GM19463 (cell line): Measurements from ENCODE around the gene POU3F3.

Experiments
- ATAC-seq: cut with Tn5 transposase; IDR thresholded peaks from one replicate; pipeline ENCODE4 v1.9.1; 2021; ENCODE audit warnings: mild to moderate bottlenecking, moderate library complexity; ENCODE audit not compliant: unreplicated experiment

Gene POU3F3

DNA sequence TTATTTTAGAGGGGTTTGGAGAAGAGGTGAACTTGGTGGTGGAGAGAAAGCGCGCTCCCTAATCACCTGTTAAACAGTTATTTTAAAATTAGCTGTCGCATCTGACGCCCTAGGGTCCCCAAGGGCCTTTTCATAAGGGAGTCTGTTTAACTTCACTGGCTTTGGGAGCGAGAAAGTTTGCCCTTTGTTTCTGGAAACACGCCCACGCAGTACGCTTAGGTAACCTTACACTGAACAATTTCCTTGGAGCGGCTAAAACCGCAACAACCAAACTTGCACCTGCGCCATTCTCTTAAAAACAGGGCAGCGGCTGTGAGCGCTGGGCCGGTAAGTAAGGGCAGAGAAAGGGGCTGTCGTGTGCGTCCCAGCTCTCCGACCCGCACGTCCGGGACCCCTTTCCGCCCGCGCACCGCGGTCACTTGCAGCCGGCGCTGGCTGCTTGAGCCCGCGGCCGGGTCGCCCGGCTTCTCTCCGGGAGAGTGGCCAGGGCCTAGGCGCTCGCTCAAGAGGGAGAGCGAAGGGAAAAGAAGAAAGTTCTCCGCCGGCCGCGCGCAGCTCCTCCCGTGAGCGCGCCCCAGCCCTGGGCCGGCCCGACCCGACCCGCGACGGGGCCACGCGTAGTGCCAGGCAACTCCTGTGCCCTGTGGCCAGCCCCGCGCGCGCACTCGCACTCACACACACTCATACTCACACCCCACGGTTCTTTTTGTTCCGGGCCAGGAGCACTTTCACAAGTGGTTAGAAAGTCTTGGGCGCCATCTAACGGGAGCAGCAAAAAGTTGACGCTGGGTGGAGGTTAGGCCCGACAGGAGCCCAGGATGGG lies 19.2 kb downstream of the POU3F3 start:
- ATAC-seq = peak; percentile 90

DNA sequence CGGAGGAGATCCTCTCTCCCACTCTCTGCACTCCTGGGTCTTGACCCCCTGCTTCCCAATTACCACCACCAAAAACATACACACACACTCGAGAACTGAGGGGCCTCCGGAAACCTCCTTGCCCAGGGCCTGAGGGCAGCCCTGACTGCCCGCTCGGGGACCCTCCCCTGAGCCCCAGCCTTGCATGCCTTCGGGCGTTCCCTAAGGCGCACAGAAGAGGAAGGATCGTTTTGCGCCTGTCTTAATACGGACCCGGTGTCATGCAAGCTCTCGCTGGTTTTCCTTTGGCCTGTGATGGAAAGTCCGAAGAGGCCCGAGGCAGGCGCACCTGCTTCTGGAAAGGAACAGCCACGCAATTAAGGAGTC lies 19.8 kb downstream of the POU3F3 start:
- ATAC-seq = no peak

DNA sequence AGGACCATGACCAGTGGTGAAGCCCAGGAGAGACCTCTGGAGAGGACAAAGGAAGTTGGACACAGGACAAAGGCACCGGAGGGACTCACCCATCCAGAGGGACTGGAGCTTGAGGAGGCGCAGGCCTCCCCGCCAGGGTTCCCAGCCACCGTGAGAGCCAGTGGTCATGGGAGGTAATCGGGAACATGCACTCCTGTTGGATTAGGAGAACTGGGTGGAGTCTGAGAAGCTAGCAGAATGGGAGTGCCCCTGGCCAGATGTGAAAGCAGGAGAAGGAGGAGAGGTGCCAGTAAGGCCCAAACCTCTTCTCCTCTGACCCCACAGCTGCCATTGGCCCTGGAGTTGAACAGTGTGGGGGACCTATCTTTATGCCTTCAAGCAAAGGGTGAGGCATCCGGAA lies 20.3 kb downstream of the POU3F3 start:
- ATAC-seq = no peak

DNA sequence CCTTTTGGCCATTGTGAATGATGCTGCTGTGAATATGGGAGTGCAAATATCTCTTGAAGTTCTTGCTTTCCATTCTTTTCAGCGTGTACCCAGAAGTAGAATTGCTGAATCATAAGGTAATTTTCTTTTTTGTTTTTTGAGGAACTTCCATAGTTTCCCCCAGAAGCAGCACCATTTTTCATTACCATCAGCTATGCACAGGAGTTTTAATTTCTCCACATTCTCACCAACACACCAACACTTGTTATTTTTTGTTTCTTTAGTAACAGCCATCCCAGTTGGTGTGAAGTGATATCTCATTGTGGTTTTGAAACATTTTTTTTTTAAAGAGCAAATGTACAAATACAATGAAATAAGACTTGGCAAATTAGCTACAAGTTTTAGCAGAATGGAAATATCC lies 21.3 kb downstream of the POU3F3 start:
- ATAC-seq = no peak

- ATAC-seq = no peak
These were observed 23.0 kb downstream of the POU3F3 start for GRCh38 chr2:104876606-104877570.

GRCh38 chr2:104878863-104879512 lies 25.1 kb downstream of the POU3F3 start:
- no peak for ATAC-seq

DNA sequence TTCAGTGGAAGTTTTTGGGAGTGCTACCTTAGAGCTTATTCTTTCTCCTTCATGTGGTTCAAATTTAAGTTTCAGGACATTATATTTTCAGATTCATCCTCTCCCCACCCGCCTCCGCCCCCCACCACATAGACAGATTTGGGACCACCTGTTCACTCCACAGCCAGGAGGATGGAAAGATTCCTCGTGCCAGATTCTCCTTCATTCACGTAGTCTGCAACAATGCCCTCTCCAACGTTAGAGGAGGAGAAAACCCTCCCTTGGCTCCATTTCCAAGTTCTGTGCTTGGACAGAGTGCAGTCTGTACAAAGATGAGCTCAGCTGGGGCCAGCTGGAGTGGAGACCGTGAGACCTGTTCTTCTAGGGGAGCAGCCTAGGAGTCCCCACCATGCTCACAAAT lies 26.2 kb downstream of the POU3F3 start:
- no peak for ATAC-seq

DNA sequence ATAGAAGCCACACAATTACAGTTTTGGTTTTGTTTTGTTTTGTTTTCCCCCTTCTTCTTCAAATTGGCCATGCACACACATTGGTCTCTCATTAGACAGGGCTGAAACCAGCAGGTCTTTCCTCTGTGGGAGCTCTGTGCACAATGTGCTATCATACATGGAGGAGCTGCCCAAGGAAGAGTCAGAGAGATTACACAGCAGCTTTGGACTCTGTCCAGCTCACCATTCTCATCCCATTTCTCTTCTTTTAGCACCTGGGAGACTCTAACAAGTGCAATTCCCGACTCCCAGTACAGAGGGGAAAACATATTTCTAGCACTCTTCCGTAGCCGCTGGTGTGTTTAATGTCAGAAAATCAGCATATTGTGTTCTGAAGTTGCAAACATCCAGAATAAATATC lies 29.4 kb downstream of the POU3F3 start:
- ATAC-seq = no peak

GRCh38 chr2:104885119-104885782 lies 31.3 kb downstream of the POU3F3 start:
- ATAC-seq = no peak

DNA sequence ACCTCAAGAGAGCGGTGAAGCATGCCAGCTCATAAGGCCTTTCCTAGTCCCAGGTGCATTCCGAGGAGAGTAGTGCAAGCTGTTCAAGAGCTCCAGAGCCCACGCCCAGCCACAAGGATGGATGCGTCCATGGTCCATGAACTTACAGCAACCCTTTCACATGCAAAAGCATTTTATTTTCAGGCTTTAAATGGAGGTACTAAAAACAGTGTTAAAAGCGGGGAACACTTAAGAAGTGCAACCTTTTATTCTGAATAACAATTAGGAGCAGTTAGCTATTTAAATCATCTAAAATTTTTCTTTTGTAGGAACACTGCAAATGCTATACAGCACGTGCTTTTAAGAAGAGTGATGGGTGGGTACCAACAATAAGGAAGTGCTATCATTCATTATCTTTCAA lies 33.8 kb downstream of the POU3F3 start:
- no peak for ATAC-seq

DNA sequence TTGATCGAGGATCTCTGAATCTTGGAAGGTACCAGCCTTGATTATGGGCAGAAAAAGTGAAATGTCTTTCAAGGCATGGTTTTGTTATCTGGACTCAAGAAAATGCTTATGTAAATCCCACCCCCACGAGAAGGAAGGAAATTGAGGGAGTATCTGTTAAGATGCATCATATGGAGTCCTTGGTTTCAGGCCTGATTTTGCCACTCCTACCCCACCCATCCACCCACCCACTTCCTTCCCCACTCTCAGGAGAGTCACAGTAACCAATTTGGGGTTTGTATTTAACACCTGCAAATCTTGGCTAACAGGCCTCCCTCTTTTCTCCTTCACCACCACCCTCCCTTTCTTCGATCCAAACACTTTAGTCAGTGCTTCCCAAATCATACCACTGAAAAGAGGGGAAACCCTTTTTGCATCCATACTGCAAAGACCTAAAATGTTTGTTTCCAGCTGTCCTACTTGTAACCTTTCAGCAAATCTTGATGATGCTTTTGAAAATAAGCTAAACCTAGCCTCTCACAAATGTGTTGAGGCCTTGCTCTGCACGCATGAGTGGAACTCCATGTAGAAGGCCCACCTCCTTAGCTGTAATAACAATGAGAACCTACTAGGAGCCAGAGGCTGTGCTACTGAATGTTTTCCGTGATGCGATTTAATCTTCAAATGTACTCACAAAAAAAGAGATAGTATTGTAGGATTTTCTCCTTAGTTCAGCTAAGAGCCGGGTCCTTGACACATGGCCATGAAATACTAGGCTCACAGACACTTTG lies 34.8 kb downstream of the POU3F3 start:
- ATAC-seq = no peak

DNA sequence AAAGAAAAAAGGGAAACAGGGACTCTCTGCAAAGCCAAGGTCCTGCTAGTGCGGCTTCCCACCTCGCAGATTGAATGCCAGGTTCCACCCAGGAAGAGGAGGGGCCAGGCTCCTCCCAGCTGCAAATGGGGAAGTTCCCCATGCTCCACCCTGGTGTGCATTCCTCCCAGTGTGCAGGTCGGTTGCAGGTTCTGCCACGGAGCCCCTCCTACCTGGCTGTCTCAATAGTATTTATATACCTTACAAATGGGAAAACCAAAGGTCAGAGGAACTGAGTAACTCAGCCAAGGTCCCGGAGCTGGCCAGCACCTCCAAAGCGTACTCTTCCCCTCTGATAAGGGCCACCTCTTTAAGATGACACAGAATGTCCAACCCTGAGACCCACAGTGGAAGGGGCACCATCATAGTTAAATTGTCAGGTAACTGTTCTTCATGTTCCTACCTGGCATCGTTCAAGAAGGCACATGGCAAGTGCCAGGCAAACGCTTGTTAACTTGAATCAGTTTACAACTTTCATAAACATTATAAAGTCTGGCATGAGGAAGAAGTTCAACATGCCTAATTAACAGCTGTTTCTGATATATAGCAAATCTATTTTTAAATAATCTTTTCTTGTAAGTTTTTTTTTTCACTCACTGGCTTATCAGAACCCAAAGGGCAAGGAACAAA lies 35.5 kb downstream of the POU3F3 start:
- peak; percentile 70 for ATAC-seq

DNA sequence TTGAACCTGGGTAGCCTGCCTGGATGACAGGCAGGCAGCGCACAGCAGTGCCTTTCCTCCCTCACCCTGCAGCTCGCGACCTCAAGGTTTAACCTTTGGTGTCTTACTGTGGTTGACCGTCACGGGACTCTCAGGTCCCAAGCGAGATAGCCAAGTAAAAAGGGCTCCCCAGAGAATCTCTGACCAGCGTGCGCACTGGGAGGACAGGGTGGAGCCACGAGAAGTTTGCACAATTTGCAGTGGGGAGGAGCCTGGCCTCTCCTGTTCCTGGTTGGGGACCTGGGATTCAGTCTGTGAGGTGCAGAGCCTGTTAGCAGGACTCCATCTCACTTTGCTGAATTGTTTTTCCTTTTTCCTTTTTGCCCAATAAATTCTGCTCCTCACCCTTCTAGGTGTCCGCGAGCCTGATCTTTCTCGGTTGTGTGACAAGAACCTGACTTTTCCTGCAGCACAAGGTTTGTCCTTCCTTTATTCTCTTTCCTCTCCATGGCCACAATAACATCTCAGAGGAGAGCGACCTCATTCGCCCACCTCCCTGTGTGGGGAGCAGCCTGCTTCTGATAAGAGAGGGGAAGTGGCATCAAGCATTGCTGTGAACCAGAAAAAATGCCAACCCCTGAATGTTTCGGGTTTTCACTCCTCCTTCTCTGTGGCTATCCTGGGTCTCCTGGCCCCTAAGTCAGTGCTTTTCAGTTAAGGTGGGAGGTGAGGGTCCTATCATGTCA lies 36.2 kb downstream of the POU3F3 start:
- ATAC-seq = no peak

- no peak for ATAC-seq
These were observed 36.8 kb downstream of the POU3F3 start for GRCh38 chr2:104890685-104891069.

GRCh38 chr2:104891145-104891544 lies 37.2 kb downstream of the POU3F3 start:
- no peak for ATAC-seq

- no peak for ATAC-seq
These were observed 42.5 kb downstream of the POU3F3 start for GRCh38 chr2:104896446-104896845.

- ATAC-seq = no peak
These were observed 43.7 kb downstream of the POU3F3 start for GRCh38 chr2:104897515-104898184.

GRCh38 chr2:104900608-104901007 lies 46.7 kb downstream of the POU3F3 start:
- ATAC-seq = no peak
